HepG2 (cell line): ENCODE results near the gene CCDC38. TPM values are rescaled to one million over a fixed set of nuclear protein-coding genes. Genes with fewer than 3 reads are reported as not detected.

ENCODE experiments used
- ARID4A ChIP-seq: sonication (generic); formaldehyde crosslinking; IDR thresholded peaks from 2 replicates; pipeline ENCODE4 v1.5.0; 2020; ENCODE audit warnings: mild to moderate bottlenecking, missing genetic modification reagents, borderline replicate concordance
- IRF2 ChIP-seq: IDR thresholded peaks from 2 replicates; pipeline ENCODE4 v1.6.1; 2018; ENCODE audit warnings: missing genetic modification reagents, missing compliant biosample characterization
- KLF9 ChIP-seq: IDR thresholded peaks from 2 replicates; pipeline ENCODE4 v1.6.1; 2016; ENCODE audit warnings: low read depth
- MTF1 ChIP-seq: sonication (generic); formaldehyde crosslinking; IDR thresholded peaks from 2 replicates; pipeline ENCODE4 v1.5.0; 2020; ENCODE audit warnings: missing genetic modification reagents
- NR2F1 ChIP-seq, 2 experiments: fragments of 450-650 bp in 1 of 2; formaldehyde crosslinking in 1 of 2; IDR thresholded peaks; 2 replicates each; pipeline versions ENCODE4 v1.5.0 to v1.6.1; 2016 to 2020; ENCODE audit warnings: mild to moderate bottlenecking in 1 of 2, missing compliant biosample characterization in 1 of 2, missing genetic modification reagents in 1 of 2, moderate library complexity in 1 of 2
- PLRG1 ChIP-seq: fragments of 450-650 bp; conservative IDR thresholded peaks from 2 replicates; pipeline ENCODE4 v1.6.1; 2016
- SP2 ChIP-seq: sonication (generic); formaldehyde crosslinking; IDR thresholded peaks from 2 replicates; pipeline ENCODE4 v1.5.1; 2020; ENCODE audit warnings: mild to moderate bottlenecking, missing genetic modification reagents
- TBL1XR1 ChIP-seq: fragments of 150-350 bp; IDR thresholded peaks from 2 replicates; pipeline ENCODE4 v1.6.1; 2014; ENCODE audit warnings: borderline replicate concordance, low read length; ENCODE audit not compliant: partially characterized antibody
- ZBTB34 ChIP-seq: sonication (generic); formaldehyde crosslinking; IDR thresholded peaks from 2 replicates; pipeline ENCODE4 v1.8.0; 2022; ENCODE audit warnings: mild to moderate bottlenecking, missing genetic modification reagents
- ZBTB44 ChIP-seq: sonication (generic); formaldehyde crosslinking; IDR thresholded peaks from 2 replicates; pipeline ENCODE4 v1.4.0; 2020; ENCODE audit warnings: missing genetic modification reagents
- ZBTB8A ChIP-seq: sonication (generic); formaldehyde crosslinking; IDR thresholded peaks from 2 replicates; pipeline ENCODE4 v1.4.0; 2020; ENCODE audit warnings: mild to moderate bottlenecking, low read depth, missing genetic modification reagents, borderline replicate concordance
- ZKSCAN8 ChIP-seq: IDR thresholded peaks from 2 replicates; pipeline ENCODE4 v1.6.1; 2016; ENCODE audit warnings: borderline replicate concordance, missing genetic modification reagents, missing compliant biosample characterization
- ZNF136 ChIP-seq: sonication (generic); formaldehyde crosslinking; IDR thresholded peaks from 2 replicates; pipeline ENCODE4 v1.8.1; 2022; ENCODE audit warnings: low read depth, mild to moderate bottlenecking, moderate library complexity, missing genetic modification reagents
- ZNF251 ChIP-seq: sonication (generic); formaldehyde crosslinking; IDR thresholded peaks from 2 replicates; pipeline ENCODE4 v1.9.0; 2021; ENCODE audit warnings: mild to moderate bottlenecking, missing genetic modification reagents
- ZNF724P ChIP-seq: sonication (generic); formaldehyde crosslinking; IDR thresholded peaks from 2 replicates; pipeline ENCODE4 v1.8.0; 2022; ENCODE audit warnings: missing genetic modification reagents, borderline replicate concordance
- polyA plus RNA-seq, 8 experiments: library from polyadenylated mRNA; depleted of rRNA in 3 of 8; stranded (reverse) in 7 of 8; unstranded in 1 of 8; fragments of >200 nt; fragmentation: Illumina TruSeq in 4 of 8; extraction: Trizol in 4 of 8; gene quantifications; 2 replicates each; pipeline versions ENCODE4 v1.2.1 to v1.2.3, GENCODE V29; 2011 to 2016; ENCODE audit warnings: low read depth in 4 of 8, missing spikeins in 1 of 8, mixed read lengths in 1 of 8; ENCODE audit not compliant: insufficient read depth in 1 of 8
- total RNA-seq, 5 experiments: library from RNA; depleted of rRNA; stranded (reverse); fragments of >200 nt; fragmentation: Illumina TruSeq; extraction: Trizol; gene quantifications; 2 replicates each; pipeline ENCODE4 v1.2.3, GENCODE V29; 2016; ENCODE audit warnings: low read depth in 1 of 5
- TF ChIP-seq, protein P1 (sequence below): sonication (generic); formaldehyde crosslinking; conservative IDR thresholded peaks from 2 replicates; pipeline ENCODE4 v1.5.0; 2020; ENCODE audit warnings: missing genetic modification reagents
- TF ChIP-seq, protein P2 (sequence below): IDR thresholded peaks from 2 replicates; pipeline ENCODE4 v1.6.1; 2016; ENCODE audit warnings: missing genetic modification reagents, missing compliant biosample characterization
- TF ChIP-seq, protein P3 (sequence below): sonication (generic); formaldehyde crosslinking; IDR thresholded peaks from 2 replicates; pipeline ENCODE4 v1.8.0; 2023; ENCODE audit warnings: mild to moderate bottlenecking, missing genetic modification reagents

Gene CCDC38
- total and polyA plus RNA-seq, 2 of the 13 experiments (the other 11 are each of a cell fraction or from before 2014, with no cell fraction given): 0.24 to 0.32 TPM

GRCh38 chr12:95966287-95966870 lies 24.0 kb upstream of the CCDC38 start (continued):
- TF ChIP-seq PLRG1: no peak
- TF ChIP-seq ARID4A: no peak; the same call in 1 of the 2 replicates
- peak; percentile 80 for TF ChIP-seq IRF2
- no peak for TF ChIP-seq MTF1 (CRISPR knock-in tag)
- TF ChIP-seq, protein P1, sequence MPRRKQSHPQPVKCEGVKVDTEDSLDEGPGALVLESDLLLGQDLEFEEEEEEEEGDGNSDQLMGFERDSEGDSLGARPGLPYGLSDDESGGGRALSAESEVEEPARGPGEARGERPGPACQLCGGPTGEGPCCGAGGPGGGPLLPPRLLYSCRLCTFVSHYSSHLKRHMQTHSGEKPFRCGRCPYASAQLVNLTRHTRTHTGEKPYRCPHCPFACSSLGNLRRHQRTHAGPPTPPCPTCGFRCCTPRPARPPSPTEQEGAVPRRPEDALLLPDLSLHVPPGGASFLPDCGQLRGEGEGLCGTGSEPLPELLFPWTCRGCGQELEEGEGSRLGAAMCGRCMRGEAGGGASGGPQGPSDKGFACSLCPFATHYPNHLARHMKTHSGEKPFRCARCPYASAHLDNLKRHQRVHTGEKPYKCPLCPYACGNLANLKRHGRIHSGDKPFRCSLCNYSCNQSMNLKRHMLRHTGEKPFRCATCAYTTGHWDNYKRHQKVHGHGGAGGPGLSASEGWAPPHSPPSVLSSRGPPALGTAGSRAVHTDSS (CRISPR knock-in tag): no peak
- no peak for TF ChIP-seq ZBTB44
- TF ChIP-seq SP2 (CRISPR knock-in tag): no peak
- TF ChIP-seq ZBTB34: no peak
- TF ChIP-seq, protein P2, sequence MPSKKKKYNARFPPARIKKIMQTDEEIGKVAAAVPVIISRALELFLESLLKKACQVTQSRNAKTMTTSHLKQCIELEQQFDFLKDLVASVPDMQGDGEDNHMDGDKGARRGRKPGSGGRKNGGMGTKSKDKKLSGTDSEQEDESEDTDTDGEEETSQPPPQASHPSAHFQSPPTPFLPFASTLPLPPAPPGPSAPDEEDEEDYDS (CRISPR knock-in tag): peak; percentile 67
- no peak for TF ChIP-seq ZNF724P (CRISPR knock-in tag)
- no peak for TF ChIP-seq KLF9 (CRISPR knock-in tag)
- 0 out of 2 replicates have a peak, but pooled peaks have one; percentile 36 for TF ChIP-seq ZKSCAN8 (CRISPR knock-in tag)
- no peak for TF ChIP-seq ZNF251 (CRISPR knock-in tag)
- TF ChIP-seq, protein P3, sequence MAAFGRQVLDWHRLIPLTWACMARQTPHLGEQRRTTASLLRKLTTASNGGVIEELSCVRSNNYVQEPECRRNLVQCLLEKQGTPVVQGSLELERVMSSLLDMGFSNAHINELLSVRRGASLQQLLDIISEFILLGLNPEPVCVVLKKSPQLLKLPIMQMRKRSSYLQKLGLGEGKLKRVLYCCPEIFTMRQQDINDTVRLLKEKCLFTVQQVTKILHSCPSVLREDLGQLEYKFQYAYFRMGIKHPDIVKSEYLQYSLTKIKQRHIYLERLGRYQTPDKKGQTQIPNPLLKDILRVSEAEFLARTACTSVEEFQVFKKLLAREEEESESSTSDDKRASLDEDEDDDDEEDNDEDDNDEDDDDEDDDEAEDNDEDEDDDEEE (CRISPR knock-in tag): no peak
- no peak for TF ChIP-seq ZBTB8A (CRISPR knock-in tag)
- peak; percentile 70 to 93; a peak in 3 of 4 replicates for TF ChIP-seq NR2F1 (CRISPR knock-in tag; IDR thresholded peaks at IDR 0.05)
- TF ChIP-seq TBL1XR1: no peak
- no peak for TF ChIP-seq ZNF136
